HEK293T (cell line): Measurements from ENCODE around the gene PTPN21.

Experiments
- CTCF ChIA-PET: fragments of 350-600 bp; formaldehyde crosslinking; extraction: SDS; loops from one replicate; lab custom pipeline; 2021; ENCODE audit warnings: antibody characterized with exemption, inconsistent platforms; lab: Yijun Ruan, JAX
- POLR2A ChIA-PET: fragments of 350-600 bp; formaldehyde crosslinking; extraction: SDS; loops from one replicate; lab custom pipeline; 2020; ENCODE audit warnings: antibody characterized with exemption, inconsistent platforms; lab: Yijun Ruan, JAX
- DNase-seq: peaks from one replicate; pipeline ENCODE4 v3.0.0; 2012; ENCODE audit warnings: mixed read lengths; ENCODE audit errors: extremely low spot score
- ARNT ChIP-seq: fragments of 450-650 bp; IDR thresholded peaks from 2 replicates; pipeline ENCODE4 v1.6.1; 2017; ENCODE audit warnings: mild to moderate bottlenecking
- BHLHE40 ChIP-seq: fragments of 450-650 bp; IDR thresholded peaks from 2 replicates; pipeline ENCODE4 v1.6.1; 2016; ENCODE audit warnings: mild to moderate bottlenecking, moderate library complexity, borderline replicate concordance
- CTBP1 ChIP-seq: fragments of 450-650 bp; IDR thresholded peaks from 2 replicates; pipeline ENCODE4 v1.6.1; 2016; ENCODE audit warnings: borderline replicate concordance
- ELF4 ChIP-seq: fragments of 450-650 bp; IDR thresholded peaks from 2 replicates; pipeline ENCODE4 v1.6.1; 2017; ENCODE audit warnings: antibody characterized with exemption
- FOXA1 ChIP-seq: fragments of 450-650 bp; IDR thresholded peaks from 2 replicates; pipeline ENCODE4 v1.6.1; 2016; ENCODE audit warnings: mild to moderate bottlenecking
- FOXK2 ChIP-seq: fragments of 450-650 bp; IDR thresholded peaks from 2 replicates; pipeline ENCODE4 v1.6.1; 2016; ENCODE audit warnings: mild to moderate bottlenecking
- FOXM1 ChIP-seq: fragments of 450-650 bp; IDR thresholded peaks from 2 replicates; pipeline ENCODE4 v1.6.1; 2017; ENCODE audit warnings: mild to moderate bottlenecking, borderline replicate concordance
- HDGF ChIP-seq: fragments of 450-650 bp; IDR thresholded peaks from 2 replicates; pipeline ENCODE4 v1.6.1; 2017; ENCODE audit warnings: antibody characterized with exemption, borderline replicate concordance
- L3MBTL2 ChIP-seq: fragments of 450-650 bp; conservative IDR thresholded peaks from 2 replicates; pipeline ENCODE4 v1.6.1; 2016; ENCODE audit warnings: mild to moderate bottlenecking
- LEF1 ChIP-seq: fragments of 450-650 bp; IDR thresholded peaks from 2 replicates; pipeline ENCODE4 v1.6.1; 2017; ENCODE audit warnings: mild to moderate bottlenecking, borderline replicate concordance
- NFRKB ChIP-seq: fragments of 450-650 bp; IDR thresholded peaks from 2 replicates; pipeline ENCODE4 v1.6.1; 2016; ENCODE audit warnings: mild to moderate bottlenecking, moderate library complexity
- SP1 ChIP-seq: fragments of 450-650 bp; IDR thresholded peaks from 2 replicates; pipeline ENCODE4 v1.6.1; 2017
- SUZ12 ChIP-seq: fragments of 450-650 bp; IDR thresholded peaks from 2 replicates; pipeline ENCODE4 v1.6.1; 2016; ENCODE audit warnings: mild to moderate bottlenecking
- TARDBP ChIP-seq: fragments of 450-650 bp; IDR thresholded peaks from 2 replicates; pipeline ENCODE4 v1.6.1; 2016
- ZNF384 ChIP-seq: fragments of 450-650 bp; IDR thresholded peaks from 2 replicates; pipeline ENCODE4 v1.6.1; 2016
- TF ChIP-seq, protein P1 (sequence below): fragments of 450-650 bp; IDR thresholded peaks from 2 replicates; pipeline ENCODE4 v1.6.1; 2016

PTPN21 gene

DNA sequence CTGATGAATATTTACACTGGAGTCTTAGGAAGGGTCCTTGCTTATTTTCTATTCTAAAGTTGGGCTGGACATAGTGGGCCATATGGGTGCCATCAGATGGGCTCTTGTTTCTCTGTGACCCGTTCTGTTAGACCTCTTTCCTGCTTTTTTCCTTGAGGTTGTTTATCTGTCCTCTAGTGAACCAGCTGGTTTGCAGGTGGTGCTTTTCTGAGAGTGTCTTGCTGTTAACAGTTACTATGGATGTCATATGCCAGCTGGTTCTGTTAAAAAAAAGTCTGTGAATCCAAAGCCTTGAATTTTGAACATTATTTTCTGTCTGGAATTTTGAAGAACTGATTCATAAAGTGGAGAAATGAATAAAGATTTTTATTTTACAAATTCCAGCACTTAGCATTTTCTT, 37.2 kb upstream of the PTPN21 start:
- DNase-seq: no peak
- CTCF ChIA-PET: no interaction called here
- no peak for TF ChIP-seq LEF1
- TF ChIP-seq, protein P1, sequence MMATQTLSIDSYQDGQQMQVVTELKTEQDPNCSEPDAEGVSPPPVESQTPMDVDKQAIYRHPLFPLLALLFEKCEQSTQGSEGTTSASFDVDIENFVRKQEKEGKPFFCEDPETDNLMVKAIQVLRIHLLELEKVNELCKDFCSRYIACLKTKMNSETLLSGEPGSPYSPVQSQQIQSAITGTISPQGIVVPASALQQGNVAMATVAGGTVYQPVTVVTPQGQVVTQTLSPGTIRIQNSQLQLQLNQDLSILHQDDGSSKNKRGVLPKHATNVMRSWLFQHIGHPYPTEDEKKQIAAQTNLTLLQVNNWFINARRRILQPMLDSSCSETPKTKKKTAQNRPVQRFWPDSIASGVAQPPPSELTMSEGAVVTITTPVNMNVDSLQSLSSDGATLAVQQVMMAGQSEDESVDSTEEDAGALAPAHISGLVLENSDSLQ: no peak
- no peak for TF ChIP-seq FOXM1
- no peak for TF ChIP-seq FOXA1
- POLR2A ChIA-PET: no interaction called here

DNA sequence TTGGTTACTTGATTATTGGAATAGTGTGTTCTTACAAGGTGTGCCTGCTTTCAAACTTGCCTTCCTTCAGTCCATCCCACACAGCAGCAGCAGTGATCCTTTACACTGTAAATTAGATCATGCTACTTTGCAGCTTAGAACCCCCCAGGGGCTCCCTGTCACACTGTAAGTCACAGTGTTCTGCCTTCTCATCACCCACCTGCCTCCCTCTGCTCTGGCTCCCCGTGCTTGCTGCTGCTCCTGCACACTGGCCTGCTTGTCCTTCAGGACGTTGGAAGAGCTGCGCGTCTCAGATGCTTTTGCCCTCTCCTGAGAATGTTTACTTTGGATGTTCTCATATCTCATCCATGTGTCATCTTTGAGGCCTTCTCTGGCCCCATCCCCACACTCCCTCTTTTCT, 35.4 kb upstream of the PTPN21 start:
- ChIA-PET CTCF (interaction anchor here (0.6 kb wide), 1 partner anchor 14 kb away, joined by 3 read pairs; no protein-coding TSS in a partner anchor), POLR2A (no interaction called here)
- no peak for TF ChIP-seq FOXA1
- TF ChIP-seq LEF1: no peak
- no peak for TF ChIP-seq NFRKB
- no peak for TF ChIP-seq TARDBP
- no peak for TF ChIP-seq ELF4
- TF ChIP-seq CTBP1: no peak
- no peak for DNase-seq

DNA sequence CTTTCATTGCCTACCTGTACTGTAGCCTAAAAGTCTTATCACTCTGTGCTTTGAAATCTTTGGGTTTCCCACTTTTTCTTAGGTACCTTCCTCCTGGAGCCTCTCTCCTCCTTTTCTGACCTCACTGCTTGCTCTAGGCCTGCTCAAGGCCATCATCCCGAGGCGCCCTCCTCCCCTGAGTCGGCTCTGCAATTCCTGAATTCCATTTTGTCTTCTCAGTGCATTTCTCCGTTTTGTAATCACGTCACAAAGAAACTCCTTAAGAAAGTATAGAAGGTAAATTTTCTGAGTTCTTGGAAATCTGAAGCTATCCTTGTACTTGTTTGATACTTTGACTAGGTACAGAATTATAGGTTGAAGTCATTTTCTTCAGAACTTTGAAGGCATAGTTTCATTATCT, 33.3 kb upstream of the PTPN21 start:
- DNase-seq: no peak
- ChIA-PET POLR2A (no interaction called here), CTCF (no interaction called here)
- TF ChIP-seq FOXA1: no peak
- no peak for TF ChIP-seq BHLHE40
- no peak for TF ChIP-seq ZNF384
- TF ChIP-seq ARNT: no peak
- TF ChIP-seq, protein P1: no peak
- no peak for TF ChIP-seq SP1
- TF ChIP-seq L3MBTL2: no peak
- no peak for TF ChIP-seq LEF1

DNA sequence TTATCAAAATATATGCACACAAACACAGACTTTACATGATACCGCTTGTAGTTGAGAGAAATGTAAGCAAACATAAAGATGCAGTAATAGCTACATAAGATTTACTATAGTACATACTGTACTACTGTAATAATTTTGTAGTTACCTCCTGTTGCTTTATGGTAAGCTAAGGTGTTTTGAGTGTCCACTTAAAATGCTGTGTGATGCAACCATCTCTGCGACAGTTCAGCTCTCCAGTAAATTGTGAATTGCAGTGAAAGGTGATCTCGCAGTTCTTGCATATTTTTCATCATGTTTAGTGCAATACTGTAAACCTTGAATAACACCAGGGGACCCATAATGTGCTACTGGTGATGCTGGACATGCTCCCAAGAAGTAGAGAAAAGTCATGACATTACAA, 29.6 kb upstream of the PTPN21 start:
- ChIA-PET CTCF (no interaction called here), POLR2A (interaction anchor here (0.9 kb wide), 1 partner anchor 13 kb away, joined by 5 read pairs; no protein-coding TSS in a partner anchor)
- no peak for DNase-seq
- TF ChIP-seq L3MBTL2: no peak
- TF ChIP-seq, protein P1: peak; percentile 14; the same call in 1 of the 2 replicates

DNA sequence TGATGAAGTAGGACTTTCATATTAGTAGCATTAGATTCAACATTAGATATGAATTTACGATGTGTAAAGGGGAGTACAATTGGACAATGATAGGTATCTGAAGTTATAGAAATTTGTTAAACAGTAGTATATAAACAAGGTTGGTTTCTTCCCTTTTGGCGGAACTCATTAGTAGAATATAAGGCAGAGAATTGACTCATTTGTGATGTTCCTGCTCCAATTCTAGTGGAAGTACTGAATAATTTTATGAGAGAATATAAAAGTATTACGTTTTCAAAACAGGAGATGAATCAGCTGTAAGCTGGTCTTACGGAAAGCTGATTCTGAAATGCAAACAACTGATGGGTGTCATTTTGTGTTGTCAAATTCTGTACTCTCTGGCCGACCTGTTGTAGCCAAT, 21.4 kb upstream of the PTPN21 start:
- no peak for DNase-seq
- POLR2A ChIA-PET: interaction anchor here (0.6 kb wide), 1 partner anchor 10 kb away, joined by 3 read pairs; no protein-coding TSS in a partner anchor
- TF ChIP-seq SP1 (no peak), FOXK2 (no peak), ELF4 (no peak), L3MBTL2 (no peak), HDGF (no peak), ARNT (no peak), CTBP1 (no peak), ZNF384 (no peak), NFRKB (no peak), FOXA1 (no peak)
- CTCF ChIA-PET: no interaction called here

DNA sequence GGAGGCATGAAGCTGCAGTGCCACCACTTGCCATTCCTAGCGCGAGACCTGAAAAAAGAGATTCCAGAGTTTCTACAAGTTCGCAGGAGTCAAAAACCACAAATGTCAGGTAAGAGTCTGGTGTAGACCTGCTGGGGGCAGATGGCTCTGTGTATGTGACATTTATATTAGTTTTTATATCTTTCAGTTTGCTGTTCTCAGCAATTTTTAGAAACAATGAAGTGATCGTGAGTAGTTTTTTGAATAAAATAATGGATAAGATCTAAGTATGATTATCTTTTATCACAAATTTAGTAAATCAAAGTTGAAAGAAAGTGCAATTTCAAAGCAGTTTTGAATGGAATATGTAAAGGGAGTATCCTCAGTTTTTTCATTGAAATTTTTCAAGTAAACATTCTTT, 17.3 kb upstream of the PTPN21 start:
- CTCF ChIA-PET: no interaction called here
- TF ChIP-seq NFRKB (no peak), TARDBP (no peak), FOXK2 (no peak), ELF4 (no peak), SUZ12 (no peak), ZNF384 (no peak), L3MBTL2 (no peak), SP1 (no peak), BHLHE40 (no peak), HDGF (no peak), FOXA1 (no peak), ARNT (no peak), FOXM1 (no peak), LEF1 (no peak), CTBP1 (no peak)
- TF ChIP-seq, protein P1: no peak

DNA sequence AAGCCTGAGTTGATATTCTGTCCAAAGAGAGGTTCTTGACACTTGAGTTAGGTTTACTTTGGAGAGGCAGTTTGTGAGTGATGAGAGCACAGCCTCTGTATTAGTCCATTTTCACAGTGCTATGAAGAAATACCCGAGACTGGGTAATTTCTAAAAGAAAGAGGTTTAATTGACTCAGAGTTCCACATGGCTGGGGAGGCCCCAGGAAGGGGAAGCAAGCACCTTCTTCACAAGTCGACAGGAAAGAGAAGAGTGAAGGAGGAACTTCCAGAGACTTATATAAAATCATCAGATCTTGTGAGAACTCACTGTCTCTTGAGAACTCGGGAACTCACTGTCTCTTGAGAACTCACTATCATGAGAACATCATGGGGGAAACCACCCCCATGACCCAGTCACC, 13.4 kb upstream of the PTPN21 start:
- POLR2A ChIA-PET: interaction anchor here (1.2 kb wide), 1 partner anchor 16 kb away, joined by 4 read pairs; no protein-coding TSS in a partner anchor
- CTCF ChIA-PET: no interaction called here
- no peak for DNase-seq
- no peak for TF ChIP-seq ELF4
- no peak for TF ChIP-seq LEF1
- no peak for TF ChIP-seq ARNT
- TF ChIP-seq L3MBTL2: no peak
- no peak for TF ChIP-seq ZNF384
- TF ChIP-seq CTBP1: no peak
- TF ChIP-seq FOXA1: no peak

More for the DNA sequence above, 17.3 kb upstream of the PTPN21 start:
- POLR2A ChIA-PET: no interaction called here
- no peak for DNase-seq
